A673 (cell line): ENCODE data around the gene DIS3L.

Experiments used
- CTCF ChIP-seq: fragments of 300-800, 200-600 bp; sonication (generic); conservative IDR thresholded peaks from 2 replicates; pipeline ENCODE4 v1.5.1; 2017; ENCODE audit warnings: low read depth, mild to moderate bottlenecking, antibody characterized with exemption, low read length, moderate library complexity, mixed read lengths
- EZH2 ChIP-seq: fragments of 200-600 bp; sonication (generic); IDR thresholded peaks from 2 replicates; pipeline ENCODE4 v1.6.1; 2017; ENCODE audit warnings: borderline replicate concordance, low read depth, mild to moderate bottlenecking, mixed read lengths, antibody characterized with exemption, low read length; ENCODE audit not compliant: poor library complexity, severe bottlenecking

DNA sequence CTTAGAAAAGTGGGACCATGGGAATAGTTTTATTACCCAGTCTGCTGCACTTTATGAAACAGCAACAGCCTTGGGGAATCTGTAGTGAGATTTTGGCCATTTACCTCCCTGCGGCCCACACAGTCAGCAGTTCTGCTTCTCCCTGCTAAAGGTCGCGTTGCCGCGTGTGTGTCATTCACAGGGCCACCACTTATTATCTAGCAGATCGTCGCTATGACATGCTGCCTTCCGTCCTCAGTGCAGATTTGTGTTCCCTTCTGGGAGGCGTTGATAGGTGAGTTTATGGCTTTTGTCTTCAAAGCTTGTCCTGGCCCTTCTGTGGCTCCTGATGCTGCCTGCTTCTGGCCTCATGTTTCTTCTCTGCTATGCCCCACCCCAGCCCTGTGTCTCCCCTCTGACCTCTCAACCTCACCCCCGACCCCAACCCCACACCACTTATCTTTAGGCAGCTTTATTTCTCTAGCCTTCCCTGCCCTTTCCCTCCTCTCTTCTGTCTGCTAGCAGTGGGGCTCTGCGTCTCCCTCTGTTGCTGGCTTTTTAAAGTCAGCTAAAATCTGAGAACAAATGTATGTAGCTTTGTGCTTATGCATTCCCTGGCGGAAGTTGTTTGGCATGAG lies 30.1 kb downstream of the DIS3L start:
- TF ChIP-seq EZH2: no peak
- TF ChIP-seq CTCF: no peak
